Measurements from ENCODE around the gene RPL10.

GRCh38 chrX:154380153-154380552 is 18.0 kb upstream of the RPL10 start:
- TF ChIP-seq POLR2A (IDR thresholded peaks at IDR 0.05) (no peak), CTCF (IDR thresholded peaks at IDR 0.05 in 4 of 5, conservative IDR thresholded peaks at IDR 0.05 in 1 of 5) (no peak)
